SK-N-DZ (cell line): ENCODE measurements around the gene AUTS2.

Experiments
- DNase-seq: peaks from one replicate; pipeline ENCODE4 v3.0.0-alpha.2; 2015; ENCODE audit warnings: low spot score

Gene AUTS2

GRCh38 chr7:69932034-69932628 is 333.9 kb downstream of the AUTS2 start:
- DNase-seq, result peak; percentile 50

DNA sequence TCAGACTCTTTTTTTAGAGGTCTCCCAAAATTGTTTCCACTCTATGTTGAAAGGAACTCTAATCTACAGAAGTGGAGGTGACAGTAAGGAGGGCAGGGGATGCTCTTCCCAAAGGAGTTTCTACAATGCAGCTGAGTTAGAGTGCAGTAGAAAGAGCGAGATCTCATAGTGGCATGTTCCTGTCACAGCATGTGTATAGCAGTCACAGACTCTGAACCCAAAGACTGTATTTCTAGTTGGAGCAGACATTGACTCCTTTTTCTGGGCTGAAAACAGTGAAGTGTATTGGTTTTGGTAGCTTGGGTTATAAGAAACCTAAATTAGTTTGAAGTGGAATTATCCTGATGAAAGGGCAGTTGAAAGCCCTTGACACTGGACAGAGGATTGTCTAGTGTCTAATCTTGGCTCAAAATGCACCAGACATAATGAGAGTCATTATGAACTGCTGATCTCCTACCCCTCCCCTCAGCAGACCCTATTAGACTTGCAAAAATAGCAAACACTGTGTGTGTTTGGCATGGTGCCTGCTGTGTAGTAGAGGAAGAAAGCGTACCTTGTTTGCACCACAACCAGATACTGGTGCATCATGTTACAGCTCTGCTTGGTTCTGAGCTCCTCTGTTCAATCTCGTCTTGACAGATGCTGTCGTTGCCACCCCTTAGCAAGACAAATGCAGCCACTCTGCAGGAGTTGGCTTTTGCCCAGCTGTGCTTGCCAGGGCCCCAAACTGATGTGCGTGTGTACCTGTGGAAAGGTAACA is 336.0 kb downstream of the AUTS2 start:
- peak; percentile 81 for DNase-seq

- no peak for DNase-seq
These were observed 336.8 kb downstream of the AUTS2 start for GRCh38 chr7:69935107-69935506.

GRCh38 chr7:69937097-69937496 is 338.8 kb downstream of the AUTS2 start:
- DNase-seq, result peak; percentile 7

- no peak for DNase-seq
These were observed 341.0 kb downstream of the AUTS2 start for GRCh38 chr7:69939317-69939716.

GRCh38 chr7:69941077-69941651 is 342.9 kb downstream of the AUTS2 start:
- no peak for DNase-seq

GRCh38 chr7:69942573-69942972 is 344.3 kb downstream of the AUTS2 start:
- no peak for DNase-seq

DNA sequence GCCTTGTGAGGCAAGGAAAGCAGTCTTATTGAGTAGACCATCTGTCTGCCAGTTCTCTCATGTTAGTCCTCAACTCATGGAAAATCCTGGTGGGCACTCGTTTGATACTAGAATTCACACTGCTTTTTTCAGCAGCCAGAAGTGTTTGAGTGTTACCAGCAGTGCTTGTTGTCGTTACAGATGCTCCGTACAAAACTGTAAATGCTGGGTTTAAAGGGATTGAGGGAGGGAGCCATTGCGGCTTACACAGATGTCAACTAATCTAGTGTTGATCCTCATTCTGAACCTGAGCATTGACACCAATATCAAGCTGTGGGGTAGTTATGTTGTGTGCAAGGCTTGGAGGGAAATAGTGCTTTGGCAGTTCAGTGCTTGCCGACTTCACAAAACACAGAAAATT is 348.6 kb downstream of the AUTS2 start:
- no peak for DNase-seq

DNA sequence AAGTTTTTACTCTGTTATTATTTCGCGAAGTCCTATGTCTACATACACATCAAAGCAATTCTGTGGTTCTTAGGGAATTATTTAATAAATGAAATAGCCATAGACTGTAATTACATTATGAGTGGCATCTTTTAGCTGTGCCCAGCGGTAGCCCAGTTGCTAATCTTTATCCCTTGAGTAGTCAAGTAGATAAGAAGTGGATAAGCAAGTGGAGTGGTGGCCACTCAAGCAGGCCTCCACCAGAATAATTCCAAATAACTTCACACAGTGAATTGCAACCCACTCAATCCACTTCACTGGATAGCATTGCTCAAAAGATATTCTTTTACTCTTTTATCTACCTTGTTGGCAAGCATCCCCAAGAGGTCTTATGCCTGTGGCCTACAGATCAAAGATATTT is 349.7 kb downstream of the AUTS2 start:
- no peak for DNase-seq

- no peak for DNase-seq
These were observed 350.8 kb downstream of the AUTS2 start for GRCh38 chr7:69949122-69949521.

- DNase-seq, result no peak
These were observed 353.2 kb downstream of the AUTS2 start for GRCh38 chr7:69951458-69951857.

GRCh38 chr7:69953136-69954067 is 355.1 kb downstream of the AUTS2 start:
- no peak for DNase-seq

DNA sequence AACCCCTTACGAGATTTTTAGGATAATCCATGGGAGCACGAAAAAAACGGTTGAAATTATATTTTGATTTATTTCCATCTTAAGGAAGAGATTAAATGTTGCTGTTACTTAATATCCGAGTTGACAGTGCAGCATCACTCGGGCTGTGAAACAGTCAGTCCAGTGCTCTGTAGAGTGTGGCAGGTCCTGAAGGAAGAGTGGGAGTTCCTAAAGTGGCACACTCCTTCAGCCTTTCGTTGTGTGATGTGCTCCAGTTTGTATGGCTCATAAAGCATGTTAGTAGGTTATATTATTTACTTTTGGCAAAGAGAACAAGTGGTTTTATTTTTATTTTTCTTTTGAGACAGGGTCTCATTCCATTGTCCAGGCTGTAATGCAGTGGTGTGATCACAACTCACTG is 358.3 kb downstream of the AUTS2 start:
- DNase-seq, result no peak

GRCh38 chr7:69957661-69958060 is 359.4 kb downstream of the AUTS2 start:
- DNase-seq, result no peak

GRCh38 chr7:69959789-69960499 is 361.7 kb downstream of the AUTS2 start:
- no peak for DNase-seq

GRCh38 chr7:69961436-69961835 is 363.2 kb downstream of the AUTS2 start:
- DNase-seq, result no peak

DNA sequence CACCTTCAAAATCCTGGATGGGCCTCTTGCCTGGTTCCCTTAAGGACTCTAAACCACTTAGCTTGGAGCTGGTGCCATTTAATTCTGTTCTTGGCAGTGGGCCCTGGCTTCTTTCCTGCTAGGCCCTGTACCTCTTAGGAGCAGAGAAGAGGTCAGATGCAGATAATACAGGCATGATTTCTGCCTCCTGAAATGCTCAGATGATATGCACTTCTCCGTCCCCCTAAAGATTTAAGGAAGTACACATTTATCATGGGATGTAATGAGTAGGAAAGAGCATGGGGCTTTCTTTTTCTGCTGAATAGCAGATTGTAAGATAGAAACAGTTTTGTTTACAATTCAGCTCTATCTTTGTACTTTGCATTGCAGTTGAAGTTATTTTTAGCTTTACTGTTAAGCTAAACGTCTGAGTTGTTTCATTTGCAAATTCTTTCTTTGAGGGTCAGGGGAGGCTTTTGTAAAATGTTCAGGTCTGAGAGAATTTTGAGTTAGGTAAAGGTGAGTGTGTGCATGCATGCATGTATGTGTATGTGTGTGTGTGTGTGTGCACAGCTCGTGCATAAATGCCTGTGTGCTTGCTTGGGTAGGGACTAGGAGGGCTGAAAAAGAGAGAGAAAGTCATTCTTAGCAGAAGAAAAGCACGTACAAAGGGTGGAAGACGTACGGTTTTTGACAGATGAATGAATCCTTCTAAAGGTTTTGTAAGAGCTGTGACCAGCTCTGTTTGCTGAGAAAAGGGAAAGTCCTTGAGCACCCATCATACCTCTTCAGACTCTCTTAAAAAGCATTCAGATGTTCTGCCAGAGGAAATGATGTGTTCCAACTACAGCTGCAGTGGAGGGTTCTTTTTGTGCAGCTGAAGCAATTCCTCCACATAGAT is 364.2 kb downstream of the AUTS2 start:
- DNase-seq, result no peak

- DNase-seq, result no peak
These were observed 365.1 kb downstream of the AUTS2 start for GRCh38 chr7:69963393-69963792.

GRCh38 chr7:69966766-69967591 is 368.7 kb downstream of the AUTS2 start:
- peak; percentile 3 for DNase-seq
